Neural crest cell (in vitro differentiated cells): ENCODE results near the gene CDCA7L. TPM values are rescaled to one million over a fixed set of nuclear protein-coding genes. Genes with fewer than 3 reads are reported as not detected.

ENCODE experiments used
- DNase-seq: peaks from one replicate; pipeline ENCODE4 v3.0.0; 2021; ENCODE audit warnings: low read depth, mixed read lengths, low spot score
- H3K27ac Mint-ChIP-seq: one replicate; pipeline ENCODE4 v1.8.0; 2021; ENCODE audit warnings: mild to moderate bottlenecking, mixed read lengths; ENCODE audit not compliant: unreplicated experiment
- H3K27me3 Mint-ChIP-seq: 2 replicates; pipeline ENCODE4 v1.8.0; 2021; ENCODE audit warnings: low read depth, mild to moderate bottlenecking, mixed read lengths
- H3K36me3 Mint-ChIP-seq: 2 replicates; pipeline ENCODE4 v1.8.0; 2021; ENCODE audit warnings: low read depth, mild to moderate bottlenecking, mixed read lengths
- H3K4me1 Mint-ChIP-seq: 2 replicates; pipeline ENCODE4 v1.8.0; 2021; ENCODE audit warnings: mixed read lengths
- H3K4me3 Mint-ChIP-seq: one replicate; pipeline ENCODE4 v1.8.0; 2021; ENCODE audit warnings: mild to moderate bottlenecking, mixed read lengths
- H3K9me3 Mint-ChIP-seq: 2 replicates; pipeline ENCODE4 v1.8.0; 2021; ENCODE audit warnings: mixed read lengths
- CTCF ChIP-seq: fragments of 200-600 bp; sonication (generic); conservative IDR thresholded peaks from 2 replicates; pipeline ENCODE4 v1.5.0; 2021; ENCODE audit warnings: antibody characterized with exemption, mild to moderate bottlenecking
- total RNA-seq: library from RNA; stranded (reverse); gene quantifications from 2 replicates; pipeline ENCODE4 v1.2.1, GENCODE V29; 2021

CDCA7L gene
- total RNA-seq, 1 donor from 2014 or later: 84.7 TPM

DNA sequence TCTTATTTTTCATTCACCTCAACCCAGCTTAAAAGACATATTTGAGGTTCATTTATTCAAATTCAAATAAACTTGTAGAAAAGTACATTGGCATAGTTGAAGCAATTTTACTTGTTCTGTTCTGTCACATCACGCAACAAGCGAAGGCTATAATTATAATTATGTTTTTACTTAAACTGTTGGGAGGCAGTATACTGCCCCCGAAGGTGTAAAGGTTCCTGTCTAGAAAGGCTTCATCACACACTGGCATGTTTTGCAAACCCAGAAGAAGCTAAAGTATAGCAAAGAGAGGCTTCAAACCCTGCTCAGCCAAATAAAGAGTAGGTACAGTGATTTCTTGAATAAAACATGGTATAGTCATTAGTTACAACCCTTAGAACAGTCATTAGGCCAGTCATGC lies 62.6 kb downstream of the CDCA7L start:
- no peaks in the 10 kb centered on the region for H3K27me3 Mint-ChIP-seq
- no peak overlapping the region for H3K4me3 Mint-ChIP-seq
- no peak overlapping the region for H3K27ac Mint-ChIP-seq
- peaks cover 33% of the 10 kb centered on the region for H3K4me1 Mint-ChIP-seq
- H3K9me3 Mint-ChIP-seq: no peaks in the 10 kb centered on the region
- DNase-seq: no peak
- peaks cover 3% of the 10 kb centered on the region for H3K36me3 Mint-ChIP-seq
- peak; percentile 17 for TF ChIP-seq CTCF

DNA sequence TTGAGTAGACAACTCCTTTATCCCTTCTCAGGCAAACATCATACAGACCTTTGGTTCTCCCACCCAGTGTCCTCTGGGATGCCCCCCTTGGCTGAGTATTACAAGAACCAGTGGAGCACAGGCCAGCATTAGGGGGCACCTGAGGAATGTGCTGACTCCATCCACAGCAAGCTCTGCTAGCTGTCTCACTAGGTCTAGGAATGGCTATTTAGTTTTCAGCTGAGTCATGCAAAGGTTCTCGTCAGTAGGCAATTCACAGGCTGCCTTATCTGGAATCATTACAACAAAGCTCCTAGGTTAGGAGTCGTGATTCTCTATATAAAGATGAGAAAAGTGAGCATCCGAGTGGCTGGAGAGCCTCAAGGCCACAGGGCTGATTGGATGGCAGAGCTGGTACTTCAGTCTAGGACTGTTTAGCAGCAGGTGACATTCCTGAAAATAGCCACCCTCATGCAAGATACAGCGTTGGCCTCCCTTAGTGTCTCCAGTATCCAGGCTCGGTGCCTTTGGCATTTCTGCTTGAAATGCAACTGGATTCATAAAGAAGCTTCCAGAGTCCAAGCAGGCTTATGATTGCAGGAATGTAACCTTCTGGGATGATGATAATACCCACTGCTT lies 75.8 kb downstream of the CDCA7L start:
- no peak for DNase-seq
- Mint-ChIP-seq H3K27me3 (no peaks in the 10 kb centered on the region), H3K4me3 (no peak overlapping the region), H3K27ac (no peak overlapping the region), H3K4me1 (peaks cover 46% of the 10 kb centered on the region), H3K36me3 (peaks cover 2% of the 10 kb centered on the region), H3K9me3 (peaks cover 3% of the 10 kb centered on the region)
- TF ChIP-seq CTCF: no peak

DNA sequence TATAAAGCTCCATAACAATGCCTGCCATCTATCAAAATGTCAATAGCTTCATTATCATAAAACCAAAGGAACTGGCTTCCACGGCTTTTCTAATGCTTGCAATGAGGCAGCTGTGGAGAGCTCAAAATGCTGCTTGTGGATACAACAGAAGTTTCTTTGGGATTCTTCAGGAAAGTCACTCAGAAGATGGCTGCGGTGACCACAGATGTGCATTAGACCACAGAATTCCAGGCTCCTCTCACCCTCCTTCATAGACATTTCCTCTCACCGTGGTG lies 77.2 kb downstream of the CDCA7L start:
- no peak for TF ChIP-seq CTCF
- H3K27me3 Mint-ChIP-seq: no peaks in the 10 kb centered on the region
- H3K4me3 Mint-ChIP-seq: peak overlapping the region; percentile 36
- H3K27ac Mint-ChIP-seq: peak overlapping the region; percentile 69
- DNase-seq: no peak
- no peaks in the 10 kb centered on the region for H3K9me3 Mint-ChIP-seq
- H3K4me1 Mint-ChIP-seq: peaks cover 46% of the 10 kb centered on the region
- no peaks in the 10 kb centered on the region for H3K36me3 Mint-ChIP-seq

GRCh38 chr7:21867816-21868575 lies 77.7 kb downstream of the CDCA7L start:
- Mint-ChIP-seq H3K4me3 (peak overlapping the region; percentile 36), H3K27me3 (no peaks in the 10 kb centered on the region), H3K9me3 (no peaks in the 10 kb centered on the region), H3K4me1 (peaks cover 46% of the 10 kb centered on the region), H3K36me3 (no peaks in the 10 kb centered on the region), H3K27ac (peak overlapping the region; percentile 69)
- TF ChIP-seq CTCF: no peak
- DNase-seq: no peak

- H3K36me3 Mint-ChIP-seq: no peaks in the 10 kb centered on the region
- H3K4me3 Mint-ChIP-seq: peak overlapping the region; percentile 33
- DNase-seq: no peak
- H3K27me3 Mint-ChIP-seq: no peaks in the 10 kb centered on the region
- H3K9me3 Mint-ChIP-seq: no peaks in the 10 kb centered on the region
- peak overlapping the region; percentile 4 for H3K27ac Mint-ChIP-seq
- no peak for TF ChIP-seq CTCF
- peaks cover 46% of the 10 kb centered on the region for H3K4me1 Mint-ChIP-seq
Measured at GRCh38 chr7:21867226-21867625, 78.5 kb downstream of the CDCA7L start.
